Psoas muscle (tissue), 8 donors: Measurements from ENCODE around the gene FBXW2. TPM values are rescaled to one million over a fixed set of nuclear protein-coding genes. Genes with fewer than 3 reads are reported as not detected.

ENCODE experiments used
- ATAC-seq, 4 donors: fragments of 200-7000 bp; cut with Tn5 transposase; one replicate each; pipeline ENCODE4 v1.9.1; 2020; ENCODE audit warnings: moderate library complexity in 3 of 4, mild to moderate bottlenecking in 2 of 4
- DNase-seq, 2 donors: peaks; one replicate each; pipeline ENCODE4 v3.0.0-alpha.2; 2020
- H3K27ac ChIP-seq: fragments of 200-600 bp; one replicate; pipeline ENCODE4 v1.8.0; 2022
- H3K27me3 ChIP-seq, 3 donors: fragments of 200-600 bp in 1 of 3; one replicate each; pipeline versions ENCODE4 v1.6.1 to v1.8.0; 2013 to 2022; ENCODE audit warnings: low read length in 2 of 3, mild to moderate bottlenecking in 2 of 3, moderate library complexity in 1 of 3; ENCODE audit not compliant: insufficient read depth in 3 of 3
- H3K36me3 ChIP-seq, 2 donors: fragments of 200-600 bp in 1 of 2; one replicate each; pipeline versions ENCODE4 v1.6.1 to v1.8.0; 2013 to 2022; ENCODE audit warnings: low read depth in 1 of 2, mild to moderate bottlenecking in 1 of 2, moderate library complexity in 1 of 2; ENCODE audit not compliant: insufficient read depth in 1 of 2
- H3K4me1 ChIP-seq: fragments of 200-600 bp; one replicate; pipeline ENCODE4 v1.8.0; 2022
- H3K4me3 ChIP-seq: fragments of 200-600 bp; one replicate; pipeline ENCODE4 v1.8.0; 2022; ENCODE audit warnings: mild to moderate bottlenecking
- H3K9me3 ChIP-seq: fragments of 200-600 bp; one replicate; pipeline ENCODE4 v1.8.0; 2022
- WGBS, 3 donors: extraction: QIAGEN DNeasy Blood & Tissue Kit; methylation state at CpG; one replicate each; pipeline versions ENCODE4 v1.1.6 to v1.1.7; 2013; 5-methylcytosine and 5-hydroxymethylcytosine counted together
- intact Hi-C, 2 donors: fragments of 100-400 bp; cut with DNase I; formaldehyde crosslinking; loops; one replicate each; pipeline versions ENCODE4 v1.11.0 to v1.14.2; 2022
- polyA plus RNA-seq, 3 donors: library from polyadenylated mRNA; stranded (reverse); fragments of 200-250 nt; gene quantifications; one replicate each; pipeline ENCODE4 v1.2.3, GENCODE V29; 2013
- total RNA-seq, 4 donors: library from RNA; stranded (reverse); fragmentation: NEBNext Ultra II Directional in 2 of 4; extraction: Animal tissue kit (Norgen Biotek cat#: 25700) in 2 of 4; gene quantifications; one replicate each; pipeline versions ENCODE4 v1.2.1 to v1.2.4, GENCODE V29; 2021 to 2023
- TF ChIP-seq, protein P1 (sequence below): fragments of 200-600 bp; IDR thresholded peaks from one replicate; pipeline ENCODE4 v1.8.0; 2022; ENCODE audit warnings: antibody characterized with exemption
- donor health status: healthy with polysubstance abuse.
- donor health status: DM: no; HTN: no; CAD: no; lungs with moderate emphysema.
- donor health status: Bipolar disorder and iron deficiency.
- donor health status: healthy.
- donor health status: DM: yes; HTN: yes; CAD: no.
- donor health status: DM: no; HTN: no; CAD: no.
- donor health status: DM: no; HTN: no; CAD: no.
- donor health status: DM: yes; HTN: yes; CAD: no.

The FBXW2 gene
- total and polyA plus RNA-seq, 7 donors = 8.0 to 36.8 (median 25.3) TPM

DNA sequence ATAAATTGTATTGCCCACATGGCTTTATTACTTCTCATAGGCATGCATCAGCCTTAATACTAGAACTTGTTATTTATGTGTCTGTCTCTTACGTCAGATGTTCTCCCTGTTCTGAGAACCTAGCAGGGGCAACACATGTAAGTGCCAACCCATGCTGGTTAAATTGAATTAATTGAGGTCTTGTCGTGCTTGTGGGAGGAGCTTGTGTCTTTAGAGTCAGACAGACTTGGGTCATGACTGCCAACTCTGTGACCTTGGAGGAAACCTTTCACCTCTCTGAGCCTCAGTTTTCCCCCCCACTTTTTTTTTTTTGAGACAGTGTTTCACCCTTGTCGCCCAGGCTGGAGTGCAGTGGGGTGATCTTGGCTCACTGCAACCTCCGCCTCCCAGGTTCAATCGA is 76.7 kb downstream of the FBXW2 start:
- H3K4me3 ChIP-seq = no peak overlapping the region
- intact Hi-C loops = loop anchor here in 1 of 2 donors (10.0 kb wide), 1 partner anchor 92 kb away; no protein-coding TSS in a partner anchor

GRCh38 chr9:120715389-120715924 is 77.8 kb downstream of the FBXW2 start:
- TF ChIP-seq, protein P1, sequence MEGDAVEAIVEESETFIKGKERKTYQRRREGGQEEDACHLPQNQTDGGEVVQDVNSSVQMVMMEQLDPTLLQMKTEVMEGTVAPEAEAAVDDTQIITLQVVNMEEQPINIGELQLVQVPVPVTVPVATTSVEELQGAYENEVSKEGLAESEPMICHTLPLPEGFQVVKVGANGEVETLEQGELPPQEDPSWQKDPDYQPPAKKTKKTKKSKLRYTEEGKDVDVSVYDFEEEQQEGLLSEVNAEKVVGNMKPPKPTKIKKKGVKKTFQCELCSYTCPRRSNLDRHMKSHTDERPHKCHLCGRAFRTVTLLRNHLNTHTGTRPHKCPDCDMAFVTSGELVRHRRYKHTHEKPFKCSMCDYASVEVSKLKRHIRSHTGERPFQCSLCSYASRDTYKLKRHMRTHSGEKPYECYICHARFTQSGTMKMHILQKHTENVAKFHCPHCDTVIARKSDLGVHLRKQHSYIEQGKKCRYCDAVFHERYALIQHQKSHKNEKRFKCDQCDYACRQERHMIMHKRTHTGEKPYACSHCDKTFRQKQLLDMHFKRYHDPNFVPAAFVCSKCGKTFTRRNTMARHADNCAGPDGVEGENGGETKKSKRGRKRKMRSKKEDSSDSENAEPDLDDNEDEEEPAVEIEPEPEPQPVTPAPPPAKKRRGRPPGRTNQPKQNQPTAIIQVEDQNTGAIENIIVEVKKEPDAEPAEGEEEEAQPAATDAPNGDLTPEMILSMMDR = no peak
- ATAC-seq (no peak), DNase-seq (peak; percentile 71 to 81)
- H3K4me3 ChIP-seq = peak overlapping the region; percentile 83
- intact Hi-C loops = loop anchor here in 1 of 2 donors (10.0 kb wide), 1 partner anchor 91 kb away; no protein-coding TSS in a partner anchor
- H3K27ac ChIP-seq = no peak overlapping the region
- WGBS, 3 donors = 30 to 47% (median 33%) methylated on average over 14 of the region's 14 CpGs
- H3K36me3 ChIP-seq = no peaks in the 10 kb centered on the region
- no peaks in the 10 kb centered on the region for H3K9me3 ChIP-seq
- H3K27me3 ChIP-seq = no peaks in the 10 kb centered on the region
- peaks cover 23% of the 10 kb centered on the region for H3K4me1 ChIP-seq

More for the DNA sequence above, 76.7 kb downstream of the FBXW2 start:
- peaks cover 17% of the 10 kb centered on the region for H3K4me1 ChIP-seq
- 81 to 83% (median 83%) methylated on average over 5 of the region's 5 CpGs for WGBS, 3 donors
- no peaks in the 10 kb centered on the region for H3K36me3 ChIP-seq
- H3K27me3 ChIP-seq = no peaks in the 10 kb centered on the region
- TF ChIP-seq, protein P1 = no peak
- ATAC-seq (no peak), DNase-seq (no peak)
- H3K27ac ChIP-seq = no peak overlapping the region
- H3K9me3 ChIP-seq = no peaks in the 10 kb centered on the region

GRCh38 chr9:120714846-120715388 is 78.3 kb downstream of the FBXW2 start:
- ATAC-seq (no peak), DNase-seq (no peak)
- peaks cover 23% of the 10 kb centered on the region for H3K4me1 ChIP-seq

DNA sequence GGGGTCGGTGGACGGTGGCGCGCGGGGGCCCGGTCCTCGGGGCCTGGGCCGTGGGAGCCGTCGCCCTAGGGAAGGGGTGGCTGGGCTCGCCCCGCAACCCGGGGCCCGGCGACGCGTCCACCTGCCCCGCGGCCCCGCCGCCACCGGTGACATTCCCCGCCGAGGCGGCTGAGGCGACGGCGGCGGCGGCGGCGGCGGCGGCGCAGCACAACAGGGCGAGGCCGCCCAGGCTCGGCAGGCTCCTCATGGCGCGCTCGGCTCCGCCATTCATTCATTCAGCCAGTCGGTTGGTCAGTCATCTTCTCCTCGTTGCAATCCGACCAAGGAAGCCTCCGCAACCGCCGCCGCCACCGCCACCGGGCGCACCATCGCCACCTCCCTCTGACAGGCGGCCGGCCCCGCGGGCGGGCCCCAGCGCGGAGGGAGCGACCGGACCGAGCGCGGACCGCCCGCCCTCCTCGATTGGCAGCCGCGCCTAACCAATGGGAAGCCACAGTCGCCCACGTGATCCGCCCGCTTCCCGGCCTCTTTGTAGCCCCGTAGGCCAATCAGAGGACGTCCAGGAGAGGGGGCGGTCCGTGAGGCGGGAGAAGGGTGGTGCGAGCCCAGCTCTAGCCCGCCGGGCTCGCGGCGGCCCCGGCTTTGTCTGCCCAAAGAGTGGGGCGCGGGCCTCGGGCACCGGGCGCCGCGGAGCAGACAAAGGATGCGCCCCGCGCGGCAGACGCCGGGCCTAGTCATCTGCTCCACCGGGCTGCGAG is 78.9 kb downstream of the FBXW2 start, which contains the start of gene MEGF9:
Gene MEGF9 (minus strand): TSS at position 383 of the 758 bp plus-strand sequence. CDS start 112 bp downstream, at position 271.
- TF ChIP-seq, protein P1 = no peak
- ATAC-seq = peak; percentile 96 to 98 (median 98)
- Histone ChIP-seq H3K27me3 (no peaks in the 10 kb centered on the region), H3K4me3 (peak within 1 kb of the TSS; percentile 83), H3K9me3 (no peaks in the 10 kb centered on the region), H3K27ac (peak within 1 kb of the TSS; percentile 75), H3K4me1 (peaks cover 23% of the 10 kb centered on the region), H3K36me3 (no peaks in the 10 kb centered on the region)
- DNase-seq = peak; percentile 98 to 99
- intact Hi-C loops = loop anchor here in 1 of 2 donors (10.0 kb wide), 1 partner anchor 89 kb away; no protein-coding TSS in a partner anchor
- 0% methylated on average over 36 to 102 of the region's 102 CpGs for WGBS, 3 donors

More at GRCh38 chr9:120714846-120715388, 78.3 kb downstream of the FBXW2 start:
- 7 to 12% (median 8%) methylated on average over 29 to 30 of the region's 30 CpGs for WGBS, 3 donors
- H3K9me3 ChIP-seq = no peaks in the 10 kb centered on the region
- TF ChIP-seq, protein P1 = no peak
- intact Hi-C loops = loop anchor here in 1 of 2 donors (10.0 kb wide), 1 partner anchor 90 kb away; no protein-coding TSS in a partner anchor
- peak overlapping the region; percentile 83 for H3K4me3 ChIP-seq
- no peaks in the 10 kb centered on the region for H3K27me3 ChIP-seq
- H3K36me3 ChIP-seq = no peaks in the 10 kb centered on the region
- H3K27ac ChIP-seq = peak overlapping the region; percentile 75
